Astrocyte (in vitro differentiated cells and primary cell): ENCODE measurements around the gene CKAP5.

ENCODE experiments used
- EZH2 ChIP-seq: IDR thresholded peaks from 2 replicates; pipeline ENCODE4 v1.6.1; 2012; ENCODE audit warnings: mild to moderate bottlenecking, low read length, inconsistent platforms; ENCODE audit not compliant: insufficient read depth
- TF ChIP-seq, protein P1 (sequence below): IDR thresholded peaks from 2 replicates; pipeline ENCODE4 v1.5.1; 2011; ENCODE audit warnings: low read depth, mild to moderate bottlenecking, inconsistent platforms, low read length, moderate library complexity; ENCODE audit not compliant: insufficient read depth

GRCh38 chr11:46850829-46851380 is 4.8 kb upstream of the CKAP5 start:
- TF ChIP-seq, protein P1, sequence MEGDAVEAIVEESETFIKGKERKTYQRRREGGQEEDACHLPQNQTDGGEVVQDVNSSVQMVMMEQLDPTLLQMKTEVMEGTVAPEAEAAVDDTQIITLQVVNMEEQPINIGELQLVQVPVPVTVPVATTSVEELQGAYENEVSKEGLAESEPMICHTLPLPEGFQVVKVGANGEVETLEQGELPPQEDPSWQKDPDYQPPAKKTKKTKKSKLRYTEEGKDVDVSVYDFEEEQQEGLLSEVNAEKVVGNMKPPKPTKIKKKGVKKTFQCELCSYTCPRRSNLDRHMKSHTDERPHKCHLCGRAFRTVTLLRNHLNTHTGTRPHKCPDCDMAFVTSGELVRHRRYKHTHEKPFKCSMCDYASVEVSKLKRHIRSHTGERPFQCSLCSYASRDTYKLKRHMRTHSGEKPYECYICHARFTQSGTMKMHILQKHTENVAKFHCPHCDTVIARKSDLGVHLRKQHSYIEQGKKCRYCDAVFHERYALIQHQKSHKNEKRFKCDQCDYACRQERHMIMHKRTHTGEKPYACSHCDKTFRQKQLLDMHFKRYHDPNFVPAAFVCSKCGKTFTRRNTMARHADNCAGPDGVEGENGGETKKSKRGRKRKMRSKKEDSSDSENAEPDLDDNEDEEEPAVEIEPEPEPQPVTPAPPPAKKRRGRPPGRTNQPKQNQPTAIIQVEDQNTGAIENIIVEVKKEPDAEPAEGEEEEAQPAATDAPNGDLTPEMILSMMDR: no peak
- TF ChIP-seq EZH2: no peak
